ENCODE results near the gene MRPL14. TPM values are rescaled to one million over a fixed set of nuclear protein-coding genes. Genes with fewer than 3 reads are reported as not detected.

The MRPL14 gene
- polyA plus RNA-seq, 1 donor (not counting 4 experiments of a cell fraction or from before 2014, with no cell fraction given): 136 TPM

DNA sequence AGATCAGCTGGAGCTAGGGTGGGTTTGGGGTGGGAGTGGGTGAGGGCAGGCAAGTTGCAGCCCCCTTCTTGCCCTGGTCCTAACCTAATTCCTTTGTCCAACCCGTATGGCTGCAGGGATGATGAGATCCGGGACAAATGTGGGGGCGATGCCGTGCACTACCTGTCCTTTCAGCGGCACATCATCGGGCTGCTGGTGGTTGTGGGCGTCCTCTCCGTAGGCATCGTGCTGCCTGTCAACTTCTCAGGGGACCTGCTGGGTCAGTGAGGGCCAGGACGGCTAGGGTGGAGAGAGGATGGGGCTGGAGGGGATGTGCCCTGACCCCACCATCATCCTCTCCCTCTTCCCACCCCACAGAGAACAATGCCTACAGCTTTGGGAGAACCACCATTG lies 12.1 kb upstream of the MRPL14 start:
- TF ChIP-seq, protein P1, sequence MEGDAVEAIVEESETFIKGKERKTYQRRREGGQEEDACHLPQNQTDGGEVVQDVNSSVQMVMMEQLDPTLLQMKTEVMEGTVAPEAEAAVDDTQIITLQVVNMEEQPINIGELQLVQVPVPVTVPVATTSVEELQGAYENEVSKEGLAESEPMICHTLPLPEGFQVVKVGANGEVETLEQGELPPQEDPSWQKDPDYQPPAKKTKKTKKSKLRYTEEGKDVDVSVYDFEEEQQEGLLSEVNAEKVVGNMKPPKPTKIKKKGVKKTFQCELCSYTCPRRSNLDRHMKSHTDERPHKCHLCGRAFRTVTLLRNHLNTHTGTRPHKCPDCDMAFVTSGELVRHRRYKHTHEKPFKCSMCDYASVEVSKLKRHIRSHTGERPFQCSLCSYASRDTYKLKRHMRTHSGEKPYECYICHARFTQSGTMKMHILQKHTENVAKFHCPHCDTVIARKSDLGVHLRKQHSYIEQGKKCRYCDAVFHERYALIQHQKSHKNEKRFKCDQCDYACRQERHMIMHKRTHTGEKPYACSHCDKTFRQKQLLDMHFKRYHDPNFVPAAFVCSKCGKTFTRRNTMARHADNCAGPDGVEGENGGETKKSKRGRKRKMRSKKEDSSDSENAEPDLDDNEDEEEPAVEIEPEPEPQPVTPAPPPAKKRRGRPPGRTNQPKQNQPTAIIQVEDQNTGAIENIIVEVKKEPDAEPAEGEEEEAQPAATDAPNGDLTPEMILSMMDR (optimal IDR thresholded peaks at IDR 0.05 in 1 of 3, IDR thresholded peaks at IDR 0.05 in 1 of 3, conservative IDR thresholded peaks at IDR 0.05 in 1 of 3; ENCODE audit: extremely low read depth in 1 of 3, insufficient read depth in 2 of 3, low read length in 3 of 3): no peak
- no peak for TF ChIP-seq EZH2 (IDR thresholded peaks at IDR 0.05; ENCODE audit: low read length)
- H3K4me1 ChIP-seq (ENCODE audit: control insufficient read depth, extremely low read depth, insufficient read depth, low read length): no peaks in the 10 kb centered on the region
- H3K9me3 ChIP-seq (ENCODE audit: control insufficient read depth, low read depth, low read length): no peaks in the 10 kb centered on the region
- DNase-seq (ENCODE audit: low read depth, low spot score) (no peak), FAIRE-seq (no peak)
- H3K9ac ChIP-seq (ENCODE audit: control insufficient read depth, extremely low read depth, insufficient read depth, low read length): no peak overlapping the region
- H3K27me3 ChIP-seq (ENCODE audit: control insufficient read depth, extremely low read depth, insufficient read depth, low read length): no peaks in the 10 kb centered on the region
- dilution Hi-C loops (cut with MboI; ENCODE audit: extremely low pct_ligation_motif_present, low sequenced_read_pairs): no loop called here
- H3K4me2 ChIP-seq (ENCODE audit: control insufficient read depth, extremely low read depth, insufficient read depth, low read depth, low read length): no peak overlapping the region
- no peak overlapping the region for H3K4me3 ChIP-seq (ENCODE audit: control insufficient read depth in 2 of 3, extremely low read depth in 1 of 3, insufficient read depth in 2 of 3, low read depth in 1 of 3, low read length in 3 of 3)
- H3K9me1 ChIP-seq (ENCODE audit: control insufficient read depth, extremely low read depth, insufficient read depth, low read length): no peaks in the 10 kb centered on the region
- peaks cover 53 to 56% of the 10 kb centered on the region in 2 experiments for H3K36me3 ChIP-seq (ENCODE audit: control insufficient read depth in 2 of 2, extremely low read depth in 1 of 2, insufficient read depth in 2 of 2, low read length in 2 of 2)
- H3K27ac ChIP-seq (ENCODE audit: control insufficient read depth, insufficient read depth, low read length): no peak overlapping the region
- H4K20me1 ChIP-seq (ENCODE audit: control insufficient read depth, extremely low read depth, insufficient read depth, low read length): no peaks in the 10 kb centered on the region
- peaks cover 13% of the 10 kb centered on the region for H3K79me2 ChIP-seq (ENCODE audit: control insufficient read depth, insufficient read depth, low read length)
- no peak overlapping the region for H2AFZ ChIP-seq (ENCODE audit: control insufficient read depth, low read length)

GRCh38 chr6:44138717-44139350 lies 11.6 kb upstream of the MRPL14 start:
- Histone ChIP-seq H3K9me3 (ENCODE audit: control insufficient read depth, low read depth, low read length) (no peaks in the 10 kb centered on the region), H3K27ac (ENCODE audit: control insufficient read depth, insufficient read depth, low read length) (no peak overlapping the region), H2AFZ (ENCODE audit: control insufficient read depth, low read length) (no peak overlapping the region), H3K4me1 (ENCODE audit: control insufficient read depth, extremely low read depth, insufficient read depth, low read length) (peaks cover 1% of the 10 kb centered on the region), H3K9ac (ENCODE audit: control insufficient read depth, extremely low read depth, insufficient read depth, low read length) (no peak overlapping the region), H3K4me2 (ENCODE audit: control insufficient read depth, extremely low read depth, insufficient read depth, low read depth, low read length) (no peak overlapping the region), H4K20me1 (ENCODE audit: control insufficient read depth, extremely low read depth, insufficient read depth, low read length) (peaks cover 2% of the 10 kb centered on the region), H3K79me2 (ENCODE audit: control insufficient read depth, insufficient read depth, low read length) (peaks cover 18% of the 10 kb centered on the region), H3K36me3 (ENCODE audit: control insufficient read depth in 2 of 2, extremely low read depth in 1 of 2, insufficient read depth in 2 of 2, low read length in 2 of 2) (peaks cover 51 to 54% of the 10 kb centered on the region in 2 experiments), H3K9me1 (ENCODE audit: control insufficient read depth, extremely low read depth, insufficient read depth, low read length) (peaks cover 3% of the 10 kb centered on the region), H3K27me3 (ENCODE audit: control insufficient read depth, extremely low read depth, insufficient read depth, low read length) (no peaks in the 10 kb centered on the region), H3K4me3 (ENCODE audit: control insufficient read depth in 2 of 3, extremely low read depth in 1 of 3, insufficient read depth in 2 of 3, low read depth in 1 of 3, low read length in 3 of 3) (no peak overlapping the region)
- TF ChIP-seq, protein P1 (optimal IDR thresholded peaks at IDR 0.05 in 1 of 3, IDR thresholded peaks at IDR 0.05 in 1 of 3, conservative IDR thresholded peaks at IDR 0.05 in 1 of 3; ENCODE audit: extremely low read depth in 1 of 3, insufficient read depth in 2 of 3, low read length in 3 of 3): no peak
- no peak for TF ChIP-seq EZH2 (IDR thresholded peaks at IDR 0.05; ENCODE audit: low read length)
- FAIRE-seq: no peak
- DNase-seq (ENCODE audit: low read depth, low spot score): no peak
- dilution Hi-C loops (cut with MboI; ENCODE audit: extremely low pct_ligation_motif_present, low sequenced_read_pairs): no loop called here
